Activated naive CD8-positive, alpha-beta T cell treated with anti-CD3 and anti-CD28 coated beads, Interleukin-2, amount 50 U/mL, for 16 hours (primary cell): ENCODE results near the gene ZNF844.
"Not testable (repeated sequence)": the region's sequence is repeated elsewhere in the genome, so short reads cannot be mapped to it uniquely, and the experiment has no call there.

Source experiments
- DNase-seq: peaks from one replicate; pipeline ENCODE4 v3.0.0-alpha.2; 2020; ENCODE audit warnings: low read depth, low spot score

Gene ZNF844

DNA sequence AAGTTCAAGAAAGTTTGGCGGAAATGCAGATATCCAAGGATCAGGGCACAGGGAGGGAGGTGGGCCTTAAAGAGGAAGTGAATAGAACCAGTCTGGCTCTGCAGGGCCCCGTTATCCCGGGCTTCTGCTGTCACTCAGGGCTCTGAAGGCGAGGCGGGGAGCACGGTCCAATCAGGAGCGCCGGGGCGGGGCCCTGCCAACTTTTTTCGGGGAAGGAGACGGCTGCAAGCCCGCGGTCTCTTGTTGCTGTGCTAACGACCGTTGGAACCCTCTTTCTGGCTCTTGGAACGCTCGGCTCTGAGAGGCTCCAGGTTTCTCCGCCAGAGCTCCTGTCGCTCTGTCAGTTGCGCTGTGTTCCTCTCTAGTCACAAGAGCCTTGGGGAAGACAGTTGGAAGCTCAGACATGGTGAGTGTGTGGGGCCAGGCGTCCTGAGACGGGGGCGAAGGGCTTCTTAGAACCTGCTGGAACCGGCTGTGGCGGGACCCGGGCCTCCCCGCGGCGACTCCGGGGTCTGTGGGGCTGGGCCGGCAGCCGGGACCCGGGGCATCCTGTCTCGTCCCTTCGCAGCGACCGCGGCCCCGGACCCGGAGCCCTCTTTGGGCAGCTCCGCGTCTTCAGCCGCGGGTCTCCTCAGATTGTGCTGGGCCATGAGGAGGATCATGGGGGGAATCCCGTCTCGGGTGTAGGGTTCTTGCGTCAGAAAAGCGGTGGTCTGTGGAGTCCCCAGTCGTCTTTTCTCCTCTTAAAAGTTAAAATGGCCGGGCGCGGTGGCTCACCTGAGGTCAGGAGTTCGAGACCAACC lies 27.7 kb downstream of the ZNF844 start:
- DNase-seq, result peak; percentile 39

- no peak for DNase-seq
Measured at GRCh38 chr19:12092956-12093355, 28.4 kb downstream of the ZNF844 start.

DNA sequence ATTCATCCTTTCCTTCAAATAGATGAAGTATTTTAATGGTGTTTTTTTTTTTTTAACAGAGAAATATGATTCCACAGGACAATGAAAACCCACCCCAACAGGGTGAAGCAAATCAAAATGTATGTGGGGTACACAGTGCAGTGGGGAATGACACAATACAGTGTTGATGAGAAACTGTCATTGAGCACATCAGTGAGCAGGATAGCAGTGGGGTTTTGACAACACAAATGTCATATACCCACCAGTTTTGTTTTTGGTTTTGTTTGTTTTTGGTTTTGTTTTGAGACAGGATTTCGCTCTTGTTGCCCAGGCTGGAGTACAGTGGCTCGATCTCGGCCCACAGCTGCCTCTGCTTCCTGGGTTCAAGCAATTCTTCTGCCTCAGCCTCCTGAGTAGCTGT lies 29.2 kb downstream of the ZNF844 start:
- no peak for DNase-seq

GRCh38 chr19:12095111-12095790 lies 30.7 kb downstream of the ZNF844 start:
- no peak for DNase-seq

DNA sequence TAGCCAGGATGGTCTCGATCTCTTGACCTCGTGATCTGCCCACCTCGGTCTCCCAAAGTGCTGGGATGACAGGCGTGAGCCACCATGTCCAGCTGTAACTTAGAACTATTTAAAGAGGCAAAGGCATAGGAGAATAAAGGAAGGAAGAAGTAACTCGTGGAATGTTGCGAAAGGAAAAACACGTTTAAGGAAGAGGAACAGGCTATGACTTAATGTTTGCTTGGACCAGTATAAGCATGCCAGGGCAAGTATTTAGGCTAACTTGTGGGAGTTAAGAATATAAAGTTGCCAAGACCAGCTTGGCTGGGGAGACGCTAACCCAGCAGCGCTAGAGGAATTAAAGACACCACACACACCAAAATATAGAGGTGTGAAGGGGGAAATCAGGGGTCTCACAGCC lies 33.5 kb downstream of the ZNF844 start:
- DNase-seq, result no peak

DNA sequence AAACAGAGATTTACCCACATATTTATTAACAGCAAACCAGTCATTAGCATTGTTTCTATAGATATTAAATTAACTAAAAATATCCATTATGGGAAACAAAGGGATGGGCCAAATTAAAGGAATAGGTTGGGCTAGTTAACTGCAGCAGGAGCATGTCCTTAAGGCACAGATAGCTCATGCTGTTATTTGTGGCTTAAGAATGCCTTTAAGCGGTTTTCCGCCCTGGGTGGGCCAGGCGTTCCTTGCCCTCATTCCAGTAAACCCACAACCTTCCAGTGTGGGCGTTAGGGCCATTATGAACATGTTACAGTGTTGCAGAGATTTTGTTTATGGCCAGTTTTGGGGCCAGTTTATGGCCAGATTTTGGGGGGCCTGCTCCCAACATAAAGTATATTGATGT lies 39.4 kb downstream of the ZNF844 start:
- not testable (repeated sequence) for DNase-seq

DNA sequence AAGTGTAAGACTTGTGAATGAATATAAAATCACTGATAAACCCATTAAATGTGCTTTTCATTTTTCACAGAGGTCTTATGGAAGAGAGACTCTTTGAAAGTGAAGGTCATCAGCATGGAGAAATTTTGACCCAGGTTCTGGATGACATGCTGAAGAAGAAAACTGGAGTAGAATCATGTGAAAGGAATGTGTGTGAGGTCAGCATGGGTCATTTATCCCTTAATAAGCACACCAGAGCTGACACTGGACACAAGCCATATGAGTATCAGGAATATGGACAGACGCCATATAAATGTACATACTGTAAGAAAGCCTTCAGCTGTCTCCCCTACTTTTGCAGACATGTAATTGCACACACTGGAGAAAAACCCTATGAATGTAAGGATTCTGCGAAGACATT lies 46.6 kb downstream of the ZNF844 start:
- DNase-seq, result no peak

- no peak for DNase-seq
Measured at GRCh38 chr19:12111943-12112637, 47.6 kb downstream of the ZNF844 start.

DNA sequence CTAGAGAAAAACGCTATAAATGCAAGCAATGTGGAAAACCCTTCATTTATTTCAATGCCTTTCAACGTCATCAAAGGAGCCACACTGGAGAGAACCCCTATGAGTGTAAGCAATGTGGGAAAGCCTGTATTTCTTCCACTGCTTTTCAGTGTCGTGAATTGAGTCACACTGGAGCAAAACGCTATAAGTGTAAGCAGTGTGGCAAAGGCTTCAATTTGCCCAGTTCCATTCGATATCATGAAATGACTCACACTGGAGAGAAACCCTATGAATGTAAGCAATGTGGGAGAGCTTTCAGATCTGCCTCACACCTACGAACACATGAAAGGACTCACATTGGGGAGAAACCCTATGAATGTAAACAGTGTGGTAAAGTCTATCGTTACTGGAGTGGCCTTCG lies 48.2 kb downstream of the ZNF844 start:
- DNase-seq, result no peak

GRCh38 chr19:12113121-12113520 lies 48.6 kb downstream of the ZNF844 start:
- DNase-seq, result no peak

DNA sequence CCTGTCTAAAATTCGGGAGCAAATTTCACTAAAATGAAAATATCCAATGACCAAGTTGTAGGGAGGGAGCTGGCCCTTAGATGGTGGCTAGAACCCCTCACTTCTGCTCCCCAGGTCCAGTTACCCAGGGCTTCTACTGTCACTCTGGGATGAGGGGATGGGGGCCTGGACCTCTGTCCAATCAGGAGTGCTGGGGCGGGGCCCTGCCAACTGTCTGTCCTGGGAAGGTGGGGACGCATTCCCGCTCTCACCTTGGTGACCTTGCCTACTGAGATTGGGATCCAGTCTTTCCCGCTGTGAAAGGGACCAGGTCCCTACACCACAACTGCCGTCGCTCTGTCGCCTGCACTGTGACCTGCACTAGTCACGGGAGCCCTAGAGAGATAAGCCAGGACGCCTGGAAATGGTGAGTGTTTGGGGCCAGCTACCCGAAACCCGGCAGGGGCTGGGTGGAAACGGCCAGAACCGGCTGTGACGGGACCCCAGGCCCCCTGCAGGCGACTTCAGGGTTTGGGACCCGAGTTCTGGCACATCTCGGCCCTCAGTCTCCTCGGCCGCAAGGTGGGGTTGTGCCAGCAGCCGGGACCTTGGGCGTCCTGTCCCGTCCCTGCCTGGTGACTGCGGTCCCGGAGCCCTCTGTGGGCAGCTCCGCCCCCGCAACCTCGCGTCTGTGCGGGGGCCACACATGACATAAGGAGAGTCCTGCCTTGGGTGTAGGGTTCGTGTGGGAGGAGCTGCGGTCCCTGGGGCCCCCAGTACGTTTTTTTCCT lies 52.9 kb downstream of the ZNF844 start:
- DNase-seq, result no peak

GRCh38 chr19:12126707-12127106 lies 62.2 kb downstream of the ZNF844 start:
- DNase-seq, result no peak
